ENCODE results near the gene CLEC1B.
"Not testable (repeated sequence)": the region's sequence is repeated elsewhere in the genome, so short reads cannot be mapped to it uniquely, and the experiment has no call there.

Gene CLEC1B

GRCh38 chr12:9999016-9999415 is at the start of gene CLEC1B:
Gene CLEC1B, minus strand, starts transcription at chr12:9999121. Its CDS starts 21 bp downstream, at chr12:9999100.
- DNase-seq: no peak

- no peak for DNase-seq
Observed at GRCh38 chr12:10048526-10048925, 49.6 kb upstream of the CLEC1B start.

- DNase-seq: no peak
Observed at GRCh38 chr12:10042167-10042566, 43.2 kb upstream of the CLEC1B start.

- DNase-seq: no peak
Observed at GRCh38 chr12:10033783-10034545, 35.0 kb upstream of the CLEC1B start.

- no peak for DNase-seq
Observed at GRCh38 chr12:10031771-10032175, 32.9 kb upstream of the CLEC1B start.

GRCh38 chr12:10031321-10031720 is 32.4 kb upstream of the CLEC1B start:
- DNase-seq: no peak

- DNase-seq: no peak
Observed at GRCh38 chr12:10030446-10030845, 31.5 kb upstream of the CLEC1B start, which contains the start of gene CLEC9A. Gene CLEC9A, plus strand, starts transcription at chr12:10030682. Its CDS starts 22,006 bp downstream, at chr12:10052688.

GRCh38 chr12:10027721-10028120 is 28.8 kb upstream of the CLEC1B start:
- no peak for DNase-seq

- no peak for DNase-seq
Observed at GRCh38 chr12:10027311-10027710, 28.4 kb upstream of the CLEC1B start.

GRCh38 chr12:10026666-10027065 is 27.7 kb upstream of the CLEC1B start:
- not testable (repeated sequence) for DNase-seq

- DNase-seq: no peak
Observed at GRCh38 chr12:10025236-10025635, 26.3 kb upstream of the CLEC1B start.

- no peak for DNase-seq
Observed at GRCh38 chr12:10021342-10021741, 22.4 kb upstream of the CLEC1B start.

- DNase-seq: no peak
Observed at GRCh38 chr12:10018386-10018785, 19.5 kb upstream of the CLEC1B start.

GRCh38 chr12:10016881-10017280 is 18.0 kb upstream of the CLEC1B start:
- DNase-seq: no peak

GRCh38 chr12:10015450-10015849 is 16.5 kb upstream of the CLEC1B start:
- DNase-seq: no peak

- no peak for DNase-seq
Observed at GRCh38 chr12:10012630-10013330, 13.9 kb upstream of the CLEC1B start.

- no peak for DNase-seq
Observed at GRCh38 chr12:10001171-10001776, 2.4 kb upstream of the CLEC1B start.

- DNase-seq: no peak
Observed at GRCh38 chr12:9992296-9992695, 6.6 kb downstream of the CLEC1B start.

GRCh38 chr12:9991876-9992275 is 7.0 kb downstream of the CLEC1B start:
- DNase-seq: no peak

- no peak for DNase-seq
Observed at GRCh38 chr12:9980126-9980525, 18.8 kb downstream of the CLEC1B start.

GRCh38 chr12:9977916-9978315 is 21.0 kb downstream of the CLEC1B start:
- DNase-seq: no peak

- not testable (repeated sequence) for DNase-seq
Observed at GRCh38 chr12:9976626-9977025, 22.3 kb downstream of the CLEC1B start.

- DNase-seq: no peak
Observed at GRCh38 chr12:9975614-9976013, 23.3 kb downstream of the CLEC1B start.

- not testable (repeated sequence) for DNase-seq
Observed at GRCh38 chr12:9974731-9975130, 24.2 kb downstream of the CLEC1B start.

All from NCI-H774 (cell line).